ENCODE results near the gene PHACTR3. TPM values are rescaled to one million over a fixed set of nuclear protein-coding genes. Genes with fewer than 3 reads are reported as not detected.

The PHACTR3 gene
- total and polyA plus RNA-seq, 2 experiments from 2014 or later: 0.45 to 0.61 TPM

DNA sequence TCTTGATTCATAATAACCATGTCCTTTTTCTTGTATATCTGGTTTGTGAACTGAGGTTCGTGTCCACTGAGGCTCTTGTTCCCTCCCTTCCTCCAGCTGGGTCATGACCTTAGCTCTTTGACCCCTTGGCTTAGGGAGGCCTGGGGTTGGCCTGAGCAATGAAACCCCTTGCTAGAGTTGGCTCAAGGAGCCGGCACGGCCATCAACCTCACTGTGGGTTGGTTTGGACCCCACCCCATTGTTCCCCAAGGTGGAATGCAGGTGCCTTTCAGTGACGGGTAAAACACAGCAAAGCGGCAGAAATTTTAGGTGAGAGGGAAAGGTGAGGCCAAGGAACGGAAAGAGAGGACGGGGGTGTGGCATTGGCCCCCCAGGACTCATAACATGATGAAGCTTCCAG, 44.5 kb upstream of the PHACTR3 start (continued):
- TF ChIP-seq, protein P1, sequence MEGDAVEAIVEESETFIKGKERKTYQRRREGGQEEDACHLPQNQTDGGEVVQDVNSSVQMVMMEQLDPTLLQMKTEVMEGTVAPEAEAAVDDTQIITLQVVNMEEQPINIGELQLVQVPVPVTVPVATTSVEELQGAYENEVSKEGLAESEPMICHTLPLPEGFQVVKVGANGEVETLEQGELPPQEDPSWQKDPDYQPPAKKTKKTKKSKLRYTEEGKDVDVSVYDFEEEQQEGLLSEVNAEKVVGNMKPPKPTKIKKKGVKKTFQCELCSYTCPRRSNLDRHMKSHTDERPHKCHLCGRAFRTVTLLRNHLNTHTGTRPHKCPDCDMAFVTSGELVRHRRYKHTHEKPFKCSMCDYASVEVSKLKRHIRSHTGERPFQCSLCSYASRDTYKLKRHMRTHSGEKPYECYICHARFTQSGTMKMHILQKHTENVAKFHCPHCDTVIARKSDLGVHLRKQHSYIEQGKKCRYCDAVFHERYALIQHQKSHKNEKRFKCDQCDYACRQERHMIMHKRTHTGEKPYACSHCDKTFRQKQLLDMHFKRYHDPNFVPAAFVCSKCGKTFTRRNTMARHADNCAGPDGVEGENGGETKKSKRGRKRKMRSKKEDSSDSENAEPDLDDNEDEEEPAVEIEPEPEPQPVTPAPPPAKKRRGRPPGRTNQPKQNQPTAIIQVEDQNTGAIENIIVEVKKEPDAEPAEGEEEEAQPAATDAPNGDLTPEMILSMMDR (conservative IDR thresholded peaks at IDR 0.05; ENCODE audit: low read depth in 2 of 2): no peak
- TF ChIP-seq REST (IDR thresholded peaks at IDR 0.05; ENCODE audit: unreplicated experiment): no peak

DNA sequence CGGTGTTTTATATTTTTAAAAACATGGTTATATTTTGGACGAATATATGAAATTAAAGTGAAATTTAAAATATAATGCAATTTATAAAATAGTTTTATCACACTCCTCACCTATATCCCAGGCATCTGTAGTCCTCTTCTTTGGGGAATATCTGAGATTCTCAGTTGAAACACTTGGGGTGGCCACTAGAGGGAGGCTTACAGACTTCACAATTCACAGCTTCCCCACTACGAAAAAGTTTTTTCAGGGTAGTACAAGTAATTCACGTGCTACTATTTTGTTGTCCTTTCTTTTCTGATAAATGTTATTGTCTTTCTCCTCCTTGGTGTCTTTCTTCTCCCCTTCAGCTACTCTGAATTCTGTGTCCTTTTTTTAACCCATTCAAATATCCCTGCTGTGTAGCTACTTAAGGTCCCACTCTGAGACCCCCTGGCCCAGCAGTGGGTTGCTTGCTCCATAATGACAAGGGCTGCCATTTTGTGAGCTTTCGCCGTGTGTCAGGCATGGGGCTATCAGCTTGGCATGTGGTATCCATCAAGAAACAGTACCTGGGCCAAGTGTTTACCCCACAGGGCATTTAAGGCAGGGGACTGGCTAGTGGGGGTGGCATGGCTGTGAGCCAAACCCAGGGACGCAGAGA, 43.6 kb upstream of the PHACTR3 start:
- H3K27ac Mint-ChIP-seq: no peak overlapping the region
- Histone ChIP-seq H3K4me1 (ENCODE audit: insufficient read depth) (no peaks in the 10 kb centered on the region; the same call in 1 of the 2 replicates), H3K4me2 (no peak overlapping the region), H3F3A (replicated peaks; ENCODE audit: low read depth) (no peaks in the 10 kb centered on the region), H3K4me3 (no peak overlapping the region), H3K9me2 (ENCODE audit: insufficient read depth) (no peaks in the 10 kb centered on the region), H3K79me2 (replicated peaks; ENCODE audit: insufficient read depth) (no peaks in the 10 kb centered on the region), H2AFZ (no peak overlapping the region), H3K27ac (ENCODE audit: low read depth) (no peak overlapping the region), H4K20me1 (replicated peaks; ENCODE audit: insufficient read depth) (no peaks in the 10 kb centered on the region), H3K27me3 (ENCODE audit: insufficient read depth) (peaks cover 4% of the 10 kb centered on the region; the same call in 1 of the 2 replicates), H3K36me3 (ENCODE audit: insufficient read depth) (no peaks in the 10 kb centered on the region)
- no peak overlapping the region for H3K4me3 Mint-ChIP-seq
- peaks cover 4% of the 10 kb centered on the region for H3K4me1 Mint-ChIP-seq
- no peaks in the 10 kb centered on the region; the same call in 2 of the 3 replicates for H3K9me3 Mint-ChIP-seq
- no peak for TF ChIP-seq EZH2phosphoT487 (IDR thresholded peaks at IDR 0.05; ENCODE audit: unreplicated experiment)
- TF ChIP-seq, protein P1 (conservative IDR thresholded peaks at IDR 0.05; ENCODE audit: low read depth in 2 of 2): peak; percentile 57 to 77
- no peaks in the 10 kb centered on the region for H3K36me3 Mint-ChIP-seq (ENCODE audit: low read depth)
- peaks cover 8% of the 10 kb centered on the region for H3K27me3 Mint-ChIP-seq (ENCODE audit: insufficient read depth, low read depth, poor library complexity)
- ATAC-seq: peak; percentile 79
- peak; percentile 73 for DNase-seq (ENCODE audit: low spot score)

- H3K27ac Mint-ChIP-seq: no peak overlapping the region
- H3K36me3 Mint-ChIP-seq (ENCODE audit: low read depth): no peaks in the 10 kb centered on the region
- H3K9me2 ChIP-seq (ENCODE audit: insufficient read depth): no peaks in the 10 kb centered on the region
- no peak overlapping the region for H3K4me3 Mint-ChIP-seq
- no peak for DNase-seq (ENCODE audit: low spot score)
- no peaks in the 10 kb centered on the region for H3K36me3 ChIP-seq (ENCODE audit: insufficient read depth)
- no peak for ATAC-seq
- H3F3A ChIP-seq (replicated peaks; ENCODE audit: low read depth): no peaks in the 10 kb centered on the region
- H3K4me3 ChIP-seq: no peak overlapping the region
- H3K79me2 ChIP-seq (replicated peaks; ENCODE audit: insufficient read depth): no peaks in the 10 kb centered on the region
- H3K27ac ChIP-seq (ENCODE audit: low read depth): no peak overlapping the region
- no peaks in the 10 kb centered on the region for H3K4me1 ChIP-seq (ENCODE audit: insufficient read depth)
- no peaks in the 10 kb centered on the region for H4K20me1 ChIP-seq (replicated peaks; ENCODE audit: insufficient read depth)
- no peak overlapping the region for H3K4me2 ChIP-seq
- H3K27me3 Mint-ChIP-seq (ENCODE audit: insufficient read depth, low read depth, poor library complexity): peaks cover 8% of the 10 kb centered on the region
- H3K4me1 Mint-ChIP-seq: peaks cover 4% of the 10 kb centered on the region
- no peaks in the 10 kb centered on the region; the same call in 2 of the 3 replicates for H3K9me3 Mint-ChIP-seq
- peaks cover 4% of the 10 kb centered on the region; the same call in 1 of the 2 replicates for H3K27me3 ChIP-seq (ENCODE audit: insufficient read depth)
- H2AFZ ChIP-seq: no peak overlapping the region
- TF ChIP-seq POLR2AphosphoS5 (IDR thresholded peaks at IDR 0.05; ENCODE audit: low read depth) (no peak), NANOG (IDR thresholded peaks at IDR 0.05; ENCODE audit: borderline replicate concordance) (no peak), EZH2 (IDR thresholded peaks at IDR 0.05; ENCODE audit: low read depth, unreplicated experiment) (no peak)
Measured at GRCh38 chr20:59561228-59561605, 43.1 kb upstream of the PHACTR3 start.
